RWPE2 (cell line): ENCODE data around the gene BGN.

Experiments used
- ATAC-seq: fragments of 200-7000 bp; cut with Tn5 transposase; 3 replicates; pipeline ENCODE4 v1.9.1; 2021; ENCODE audit warnings: low read depth
- DNase-seq: peaks from one replicate; pipeline ENCODE4 v3.0.0-alpha.2; 2020; ENCODE audit warnings: low spot score
- H3K27ac ChIP-seq: fragments of 450-650 bp; 2 replicates; pipeline ENCODE4 v1.5.1; 2017; ENCODE audit warnings: mild to moderate bottlenecking; ENCODE audit not compliant: poor library complexity, severe bottlenecking
- H3K27me3 ChIP-seq: fragments of 250-450 bp; sonication (Bioruptor Pico); 2 replicates; pipeline ENCODE4 v1.5.1; 2021; ENCODE audit warnings: mild to moderate bottlenecking, moderate library complexity; ENCODE audit not compliant: insufficient read depth, poor library complexity, severe bottlenecking
- H3K36me3 ChIP-seq: fragments of 250-450 bp; sonication (Bioruptor Pico); 2 replicates; pipeline ENCODE4 v1.5.1; 2020; ENCODE audit warnings: low read depth, mild to moderate bottlenecking, moderate library complexity
- H3K4me1 ChIP-seq: fragments of 250-450 bp; sonication (Bioruptor Pico); 2 replicates; pipeline ENCODE4 v1.5.1; 2021; ENCODE audit warnings: mild to moderate bottlenecking, moderate library complexity; ENCODE audit not compliant: insufficient read depth, poor library complexity, severe bottlenecking
- H3K4me3 ChIP-seq: fragments of 250-450 bp; sonication (Bioruptor Pico); 2 replicates; pipeline ENCODE4 v1.5.1; 2021; ENCODE audit warnings: mild to moderate bottlenecking, moderate library complexity; ENCODE audit not compliant: severe bottlenecking
- H3K9me3 ChIP-seq: fragments of 250-450 bp; sonication (Bioruptor Pico); 2 replicates; pipeline ENCODE4 v1.5.1; 2021; ENCODE audit warnings: mild to moderate bottlenecking, moderate library complexity; ENCODE audit not compliant: severe bottlenecking
- CTCF ChIP-seq: fragments of 450-650 bp; IDR thresholded peaks from one replicate; pipeline ENCODE4 v1.5.1; 2017; ENCODE audit warnings: mild to moderate bottlenecking, moderate library complexity; ENCODE audit not compliant: poor library complexity, severe bottlenecking

Gene BGN

GRCh38 chrX:153456161-153456560, 38.6 kb upstream of the BGN start:
- ATAC-seq (no peak), DNase-seq (no peak)
- Histone ChIP-seq H3K27ac (no peak overlapping the region), H3K27me3 (no peaks in the 10 kb centered on the region), H3K4me3 (no peak overlapping the region), H3K4me1 (no peaks in the 10 kb centered on the region), H3K9me3 (no peaks in the 10 kb centered on the region), H3K36me3 (peaks cover 4% of the 10 kb centered on the region; the same call in 1 of the 2 replicates)
- no peak for TF ChIP-seq CTCF

GRCh38 chrX:153456704-153457103, 38.1 kb upstream of the BGN start:
- H3K9me3 ChIP-seq, result no peaks in the 10 kb centered on the region
- no peak for TF ChIP-seq CTCF
- H3K27me3 ChIP-seq, result no peaks in the 10 kb centered on the region
- H3K36me3 ChIP-seq, result peaks cover 4% of the 10 kb centered on the region; the same call in 1 of the 2 replicates
- H3K4me3 ChIP-seq, result no peak overlapping the region
- DNase-seq (no peak), ATAC-seq (no peak)
- H3K4me1 ChIP-seq, result no peaks in the 10 kb centered on the region
- no peak overlapping the region for H3K27ac ChIP-seq

- H3K27me3 ChIP-seq, result no peaks in the 10 kb centered on the region
- H3K4me3 ChIP-seq, result no peak overlapping the region
- TF ChIP-seq CTCF, result no peak
- H3K36me3 ChIP-seq, result peaks cover 4% of the 10 kb centered on the region; the same call in 1 of the 2 replicates
- no peaks in the 10 kb centered on the region for H3K9me3 ChIP-seq
- ATAC-seq (no peak), DNase-seq (no peak)
- H3K4me1 ChIP-seq, result no peaks in the 10 kb centered on the region
- H3K27ac ChIP-seq, result no peak overlapping the region
These were observed 37.5 kb upstream of the BGN start for GRCh38 chrX:153457136-153457825.

- no peak overlapping the region for H3K27ac ChIP-seq
- TF ChIP-seq CTCF, result no peak
- no peak for DNase-seq
- ATAC-seq, result no peak
- H3K9me3 ChIP-seq, result no peaks in the 10 kb centered on the region
- no peak overlapping the region for H3K4me3 ChIP-seq
- H3K27me3 ChIP-seq, result no peaks in the 10 kb centered on the region
- no peaks in the 10 kb centered on the region for H3K4me1 ChIP-seq
- peaks cover 4% of the 10 kb centered on the region; the same call in 1 of the 2 replicates for H3K36me3 ChIP-seq
These were observed 36.8 kb upstream of the BGN start for GRCh38 chrX:153457827-153458466.

- DNase-seq, result no peak
- Histone ChIP-seq H3K4me1 (no peaks in the 10 kb centered on the region), H3K4me3 (no peak overlapping the region), H3K36me3 (peaks cover 4% of the 10 kb centered on the region; the same call in 1 of the 2 replicates), H3K27ac (no peak overlapping the region), H3K27me3 (no peaks in the 10 kb centered on the region), H3K9me3 (no peaks in the 10 kb centered on the region)
- ATAC-seq, result no peak
- TF ChIP-seq CTCF, result no peak
These were observed 36.3 kb upstream of the BGN start for GRCh38 chrX:153458476-153458875.
